HEK293T (cell line): ENCODE data around the gene TAOK3.

Experiments used
- CTCF ChIA-PET: fragments of 350-600 bp; formaldehyde crosslinking; extraction: SDS; loops from one replicate; lab custom pipeline; 2021; ENCODE audit warnings: antibody characterized with exemption, inconsistent platforms; lab: Yijun Ruan, JAX
- POLR2A ChIA-PET: fragments of 350-600 bp; formaldehyde crosslinking; extraction: SDS; loops from one replicate; lab custom pipeline; 2020; ENCODE audit warnings: antibody characterized with exemption, inconsistent platforms; lab: Yijun Ruan, JAX
- DNase-seq: peaks from one replicate; pipeline ENCODE4 v3.0.0; 2012; ENCODE audit warnings: mixed read lengths; ENCODE audit errors: extremely low spot score
- ARNT ChIP-seq: fragments of 450-650 bp; IDR thresholded peaks from 2 replicates; pipeline ENCODE4 v1.6.1; 2017; ENCODE audit warnings: mild to moderate bottlenecking
- BHLHE40 ChIP-seq: fragments of 450-650 bp; IDR thresholded peaks from 2 replicates; pipeline ENCODE4 v1.6.1; 2016; ENCODE audit warnings: mild to moderate bottlenecking, moderate library complexity, borderline replicate concordance
- CTBP1 ChIP-seq: fragments of 450-650 bp; IDR thresholded peaks from 2 replicates; pipeline ENCODE4 v1.6.1; 2016; ENCODE audit warnings: borderline replicate concordance
- ELF4 ChIP-seq: fragments of 450-650 bp; IDR thresholded peaks from 2 replicates; pipeline ENCODE4 v1.6.1; 2017; ENCODE audit warnings: antibody characterized with exemption
- FOXA1 ChIP-seq: fragments of 450-650 bp; IDR thresholded peaks from 2 replicates; pipeline ENCODE4 v1.6.1; 2016; ENCODE audit warnings: mild to moderate bottlenecking
- FOXK2 ChIP-seq: fragments of 450-650 bp; IDR thresholded peaks from 2 replicates; pipeline ENCODE4 v1.6.1; 2016; ENCODE audit warnings: mild to moderate bottlenecking
- FOXM1 ChIP-seq: fragments of 450-650 bp; IDR thresholded peaks from 2 replicates; pipeline ENCODE4 v1.6.1; 2017; ENCODE audit warnings: mild to moderate bottlenecking, borderline replicate concordance
- HDGF ChIP-seq: fragments of 450-650 bp; IDR thresholded peaks from 2 replicates; pipeline ENCODE4 v1.6.1; 2017; ENCODE audit warnings: antibody characterized with exemption, borderline replicate concordance
- L3MBTL2 ChIP-seq: fragments of 450-650 bp; conservative IDR thresholded peaks from 2 replicates; pipeline ENCODE4 v1.6.1; 2016; ENCODE audit warnings: mild to moderate bottlenecking
- LEF1 ChIP-seq: fragments of 450-650 bp; IDR thresholded peaks from 2 replicates; pipeline ENCODE4 v1.6.1; 2017; ENCODE audit warnings: mild to moderate bottlenecking, borderline replicate concordance
- NFRKB ChIP-seq: fragments of 450-650 bp; IDR thresholded peaks from 2 replicates; pipeline ENCODE4 v1.6.1; 2016; ENCODE audit warnings: mild to moderate bottlenecking, moderate library complexity
- PKNOX1 ChIP-seq: fragments of 450-650 bp; IDR thresholded peaks from 2 replicates; pipeline ENCODE4 v1.6.1; 2016
- SP1 ChIP-seq: fragments of 450-650 bp; IDR thresholded peaks from 2 replicates; pipeline ENCODE4 v1.6.1; 2017
- SUZ12 ChIP-seq: fragments of 450-650 bp; IDR thresholded peaks from 2 replicates; pipeline ENCODE4 v1.6.1; 2016; ENCODE audit warnings: mild to moderate bottlenecking
- TARDBP ChIP-seq: fragments of 450-650 bp; IDR thresholded peaks from 2 replicates; pipeline ENCODE4 v1.6.1; 2016
- ZNF384 ChIP-seq: fragments of 450-650 bp; IDR thresholded peaks from 2 replicates; pipeline ENCODE4 v1.6.1; 2016

The TAOK3 gene

GRCh38 chr12:118342090-118342489, 30.6 kb downstream of the TAOK3 start:
- CTCF ChIA-PET = no interaction called here
- TF ChIP-seq ARNT = no peak
- no peak for TF ChIP-seq FOXK2
- no peak for TF ChIP-seq FOXA1
- TF ChIP-seq SUZ12 = no peak
- TF ChIP-seq FOXM1 = no peak
- no peak for TF ChIP-seq L3MBTL2
- TF ChIP-seq ELF4 = no peak
- no peak for TF ChIP-seq SP1
- TF ChIP-seq CTBP1 = no peak
- no peak for TF ChIP-seq TARDBP
- TF ChIP-seq PKNOX1 = no peak
- TF ChIP-seq ZNF384 = no peak
- TF ChIP-seq NFRKB = no peak
- no peak for TF ChIP-seq HDGF
- TF ChIP-seq LEF1 = no peak
- no peak for TF ChIP-seq BHLHE40
- no peak for DNase-seq
- POLR2A ChIA-PET = no interaction called here

DNA sequence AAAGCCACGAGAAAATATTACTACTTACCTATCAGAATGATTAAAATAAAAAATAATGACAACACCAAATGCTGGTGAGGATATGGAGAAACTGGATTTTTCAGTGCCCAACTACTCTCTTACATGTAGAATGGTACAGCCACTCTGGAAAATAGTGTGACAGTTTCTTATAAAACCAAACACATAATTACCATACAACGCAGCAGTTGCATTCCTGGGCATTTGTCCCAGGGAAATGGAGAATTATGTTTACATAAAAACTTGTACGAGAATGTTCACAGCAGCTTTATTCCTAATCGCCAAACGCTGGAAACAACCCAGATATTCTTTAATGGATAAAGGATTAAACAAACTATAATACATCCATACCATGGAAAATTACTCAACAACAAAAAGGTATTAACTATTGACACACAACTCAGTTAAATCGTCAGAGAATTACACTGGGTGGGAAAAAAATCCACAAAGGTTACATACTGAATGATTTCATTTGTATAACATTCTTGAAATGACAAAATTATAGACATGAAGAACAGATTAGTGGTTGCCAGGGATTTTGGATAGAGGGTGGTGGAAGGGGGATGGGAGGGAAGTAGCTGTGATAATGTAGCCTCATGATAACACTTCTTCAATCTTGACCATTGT, 35.4 kb downstream of the TAOK3 start:
- POLR2A ChIA-PET = no interaction called here
- DNase-seq = no peak
- CTCF ChIA-PET = interaction anchor here (0.7 kb wide), 1 partner anchor 1208 kb away, joined by 3 read pairs; no protein-coding TSS in a partner anchor
- no peak for TF ChIP-seq TARDBP
- no peak for TF ChIP-seq ZNF384
- no peak for TF ChIP-seq NFRKB
- TF ChIP-seq HDGF = no peak
- no peak for TF ChIP-seq FOXA1
- no peak for TF ChIP-seq FOXM1
- TF ChIP-seq SUZ12 = no peak
- TF ChIP-seq L3MBTL2 = no peak
- TF ChIP-seq BHLHE40 = no peak
- no peak for TF ChIP-seq FOXK2
- no peak for TF ChIP-seq LEF1
- no peak for TF ChIP-seq SP1
- no peak for TF ChIP-seq PKNOX1
- no peak for TF ChIP-seq ARNT
- no peak for TF ChIP-seq CTBP1

GRCh38 chr12:118336123-118336522, 36.6 kb downstream of the TAOK3 start:
- TF ChIP-seq CTBP1 = no peak
- no peak for TF ChIP-seq PKNOX1
- no peak for TF ChIP-seq FOXK2
- TF ChIP-seq ZNF384 = no peak
- TF ChIP-seq L3MBTL2 = no peak
- TF ChIP-seq HDGF = no peak
- no peak for TF ChIP-seq TARDBP
- no peak for TF ChIP-seq SUZ12
- TF ChIP-seq NFRKB = no peak
- no peak for TF ChIP-seq FOXA1
- no peak for TF ChIP-seq ARNT
- TF ChIP-seq ELF4 = no peak
- no peak for TF ChIP-seq SP1
- no peak for TF ChIP-seq BHLHE40
- no peak for TF ChIP-seq LEF1
- ChIA-PET POLR2A (no interaction called here), CTCF (no interaction called here)
- no peak for DNase-seq

DNA sequence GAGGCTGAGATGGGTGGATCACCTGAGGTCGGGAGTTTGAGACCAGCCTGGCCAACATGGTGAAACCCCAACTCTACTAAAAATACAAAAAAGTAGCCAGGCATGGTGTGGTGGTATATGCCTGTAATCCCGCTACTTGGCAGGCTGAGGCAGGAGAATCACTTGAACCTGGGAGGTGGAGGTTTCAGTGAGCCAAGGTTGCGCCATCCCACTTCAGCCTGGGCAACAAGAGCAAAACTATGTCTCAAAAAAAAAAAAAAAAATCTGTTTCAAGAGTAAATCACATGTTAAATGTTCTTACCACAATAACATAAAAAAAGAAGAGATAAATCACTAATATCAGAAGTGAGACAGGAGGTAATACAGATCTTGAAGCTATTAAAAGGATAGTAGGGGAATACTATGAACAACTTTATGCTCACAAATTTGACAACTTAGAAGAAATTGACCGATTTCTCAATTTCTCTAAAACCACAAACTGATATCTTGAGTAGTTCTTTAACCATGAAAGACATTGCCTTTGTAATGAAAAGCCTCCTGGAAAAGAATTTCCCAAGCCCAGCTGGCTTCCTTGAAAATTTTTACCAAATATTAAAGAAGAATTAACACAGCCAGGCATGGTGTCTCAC, 37.7 kb downstream of the TAOK3 start:
- no peak for TF ChIP-seq CTBP1
- TF ChIP-seq ELF4 = no peak
- no peak for TF ChIP-seq ZNF384
- TF ChIP-seq L3MBTL2 = no peak
- TF ChIP-seq BHLHE40 = no peak
- TF ChIP-seq FOXK2 = no peak
- no peak for TF ChIP-seq TARDBP
- no peak for TF ChIP-seq SP1
- no peak for TF ChIP-seq FOXM1
- no peak for TF ChIP-seq PKNOX1
- no peak for TF ChIP-seq LEF1
- TF ChIP-seq ARNT = no peak
- TF ChIP-seq SUZ12 = no peak
- CTCF ChIA-PET = no interaction called here
- DNase-seq = no peak
- POLR2A ChIA-PET = no interaction called here

DNA sequence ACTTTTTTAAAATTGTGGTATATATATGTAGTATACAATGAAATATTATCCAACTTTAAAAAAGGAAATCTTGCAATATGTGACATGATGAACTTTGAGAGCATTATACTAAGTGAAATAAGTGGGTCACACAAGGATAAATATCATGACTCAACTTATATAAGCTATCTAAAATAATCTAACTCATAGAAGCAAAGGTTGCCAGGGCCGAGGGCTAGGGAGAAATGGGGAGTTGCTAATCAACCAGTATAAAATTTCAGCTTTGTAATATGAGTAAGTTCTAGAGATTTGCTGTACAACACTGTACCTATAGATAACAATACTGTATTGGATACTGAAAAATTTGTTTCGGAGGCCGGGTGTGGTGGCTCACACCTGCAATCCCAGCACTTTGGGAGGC, 38.5 kb downstream of the TAOK3 start:
- ChIA-PET CTCF (no interaction called here), POLR2A (no interaction called here)
- DNase-seq = no peak
- TF ChIP-seq SP1 (no peak), LEF1 (no peak), L3MBTL2 (no peak), FOXA1 (no peak), ARNT (no peak), TARDBP (no peak), PKNOX1 (no peak), HDGF (no peak), FOXM1 (no peak), NFRKB (no peak), CTBP1 (no peak), ELF4 (no peak), SUZ12 (no peak), ZNF384 (no peak), FOXK2 (no peak), BHLHE40 (no peak)
